K562 treated with DMSO at 1 percent for 12 hours (cell line): Measurements from ENCODE around the gene DDX39A. TPM values are rescaled to one million over a fixed set of nuclear protein-coding genes. Genes with fewer than 3 reads are reported as not detected.

Experiments used
- total RNA-seq: library from RNA; unstranded; fragments of 300-600 nt; gene quantifications from 2 replicates; pipeline ENCODE4 v1.2.3, GENCODE V29; 2022; ENCODE audit not compliant: insufficient read depth

DDX39A gene
- total RNA-seq, result 194 and 225 TPM in 2 replicates

GRCh38 chr19:14419106-14419813, at the start of gene DDX39A:
DDX39A (minus strand) TSS chr19:14419341; CDS start chr19:14413220, 6,121 bp downstream.

DNA sequence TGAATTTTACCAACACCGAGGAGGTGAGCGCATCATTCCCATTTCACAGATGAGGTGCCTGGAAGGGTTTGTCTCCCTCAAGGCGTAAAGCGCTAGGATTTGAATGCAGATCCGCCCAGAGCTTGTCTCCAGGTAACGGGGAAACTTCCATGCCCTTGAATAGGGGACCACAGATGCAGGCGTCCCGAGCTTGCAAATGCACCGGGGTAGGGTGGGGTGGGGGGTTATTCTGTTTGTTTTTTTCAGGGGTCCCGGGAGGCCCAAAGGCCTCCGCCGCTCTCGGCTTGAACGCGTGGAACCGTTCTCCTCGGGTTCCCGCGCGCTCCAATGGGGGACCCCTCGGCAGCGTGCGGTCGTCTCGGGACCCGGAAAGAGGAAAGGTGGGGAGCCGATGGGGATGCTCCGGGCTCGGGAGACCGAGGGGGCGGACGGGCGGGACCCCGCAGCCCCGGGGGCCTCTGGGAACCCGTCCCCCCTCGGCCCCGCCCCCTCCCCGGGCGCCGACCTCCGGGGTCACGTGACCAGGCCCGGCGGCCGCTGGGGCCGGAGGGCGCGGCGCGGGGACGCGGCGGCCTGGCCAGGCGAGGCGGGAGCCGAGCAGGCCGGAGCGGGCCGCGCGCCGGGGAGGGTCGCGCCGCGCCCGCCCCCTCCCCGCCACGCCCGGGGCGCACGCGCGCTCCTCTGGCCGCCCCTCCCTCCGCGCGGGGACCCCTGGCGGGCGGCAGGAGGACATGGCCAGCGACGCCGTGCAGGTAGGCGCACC, 13.8 kb upstream of the DDX39A start, which contains the start of gene PKN1:
PKN1 (plus strand) TSS at position 516 of the 763 bp plus-strand sequence; CDS start at position 732, 216 bp downstream.

Other genes with a start within 250 kb of the DDX39A start
- 9.5 and 28.2 TPM in 2 replicates for gene ADGRL1, start 213.2 kb downstream of the DDX39A start, total RNA-seq
- gene ADGRE5, start 37.9 kb downstream of the DDX39A start, total RNA-seq, result 28.7 and 57.4 TPM in 2 replicates
- 253 and 267 TPM in 2 replicates for gene PKN1, start 14.0 kb upstream of the DDX39A start, total RNA-seq
- gene PTGER1, start 56.0 kb upstream of the DDX39A start, total RNA-seq, result 1.0 TPM in 1 of 2 replicates, not detected in the other
- 135 and 169 TPM in 2 replicates for gene GIPC1, start 76.8 kb upstream of the DDX39A start, total RNA-seq
- 91.5 and 142 TPM in 2 replicates for gene DNAJB1, start 99.1 kb upstream of the DDX39A start, total RNA-seq
- gene TECR, start 110.3 kb upstream of the DDX39A start, total RNA-seq, result 318 and 408 TPM in 2 replicates
- 356 and 637 TPM in 2 replicates for gene NDUFB7, start 152.7 kb upstream of the DDX39A start, total RNA-seq
- gene CLEC17A, start 163.7 kb upstream of the DDX39A start, total RNA-seq, result not detected in 2 replicates